Thymus (tissue), 11 donors: ENCODE data around the gene ACBD3. TPM values are rescaled to one million over a fixed set of nuclear protein-coding genes. Genes with fewer than 3 reads are reported as not detected.

ENCODE experiments used
- DNase-seq, 9 donors: peaks; one replicate each; pipeline ENCODE4 v3.0.0-alpha.2; 2013; ENCODE audit warnings: low spot score in 9 of 9, low read depth in 6 of 9, missing footprints in 1 of 9
- H3K27ac ChIP-seq, 2 donors: one replicate each; pipeline ENCODE4 v1.5.1; 2013; ENCODE audit warnings: control low read depth in 1 of 2, low read depth in 1 of 2, low read length in 1 of 2, mild to moderate bottlenecking in 1 of 2, moderate library complexity in 1 of 2
- H3K27me3 ChIP-seq, 2 donors: one replicate each; pipeline ENCODE4 v1.5.1; 2013; ENCODE audit warnings: low read length in 1 of 2; ENCODE audit not compliant: control insufficient read depth in 2 of 2, insufficient read depth in 1 of 2
- H3K36me3 ChIP-seq, 2 donors: one replicate each; pipeline ENCODE4 v1.5.1; 2013; ENCODE audit warnings: low read length in 1 of 2, mild to moderate bottlenecking in 1 of 2, moderate library complexity in 1 of 2; ENCODE audit not compliant: control insufficient read depth in 2 of 2, insufficient read depth in 2 of 2
- H3K4me1 ChIP-seq, 2 donors: one replicate each; pipeline ENCODE4 v1.5.1; 2013; ENCODE audit warnings: low read length in 2 of 2; ENCODE audit not compliant: control insufficient read depth in 2 of 2, insufficient read depth in 2 of 2
- H3K4me3 ChIP-seq, 2 donors: one replicate each; pipeline ENCODE4 v1.5.1; 2013; ENCODE audit warnings: low read length in 2 of 2, control low read depth in 1 of 2, mild to moderate bottlenecking in 1 of 2
- H3K9me3 ChIP-seq, 2 donors: one replicate each; pipeline ENCODE4 v1.5.1; 2013; ENCODE audit warnings: low read length in 1 of 2, mild to moderate bottlenecking in 1 of 2; ENCODE audit not compliant: control insufficient read depth in 2 of 2, insufficient read depth in 1 of 2
- WGBS: extraction: QIAGEN DNeasy Blood & Tissue Kit; methylation state at CpG from one replicate; pipeline ENCODE4 v1.1.7; 2013; 5-methylcytosine and 5-hydroxymethylcytosine counted together
- polyA plus RNA-seq: library from polyadenylated mRNA; stranded (reverse); fragments of 200-250 nt; gene quantifications from one replicate; pipeline ENCODE4 v1.2.3, GENCODE V29; 2013
- total RNA-seq: library from RNA; stranded (reverse); fragments of 120-200 nt; gene quantifications from one replicate; pipeline ENCODE4 v1.2.4, GENCODE V29; 2013
- donor health status: healthy.

Gene ACBD3
- total and polyA plus RNA-seq, 2 donors: 17.9 to 21.1 TPM

- Histone ChIP-seq H3K27me3 (no peaks in the 10 kb centered on the region), H3K4me1 (peaks cover 13% of the 10 kb centered on the region in 2 donors), H3K9me3 (no peaks in the 10 kb centered on the region), H3K36me3 (peaks cover 0 to 2% of the 10 kb centered on the region in 2 donors), H3K4me3 (peak overlapping the region; percentile 78 to 100), H3K27ac (no peak overlapping the region)
- peak in 1 of 9 donors; percentile 9 for DNase-seq
- WGBS: 64% methylated on average over 14 of the region's 14 CpGs
Observed at GRCh38 chr1:226185141-226186036, 1.2 kb downstream of the ACBD3 start.

DNA sequence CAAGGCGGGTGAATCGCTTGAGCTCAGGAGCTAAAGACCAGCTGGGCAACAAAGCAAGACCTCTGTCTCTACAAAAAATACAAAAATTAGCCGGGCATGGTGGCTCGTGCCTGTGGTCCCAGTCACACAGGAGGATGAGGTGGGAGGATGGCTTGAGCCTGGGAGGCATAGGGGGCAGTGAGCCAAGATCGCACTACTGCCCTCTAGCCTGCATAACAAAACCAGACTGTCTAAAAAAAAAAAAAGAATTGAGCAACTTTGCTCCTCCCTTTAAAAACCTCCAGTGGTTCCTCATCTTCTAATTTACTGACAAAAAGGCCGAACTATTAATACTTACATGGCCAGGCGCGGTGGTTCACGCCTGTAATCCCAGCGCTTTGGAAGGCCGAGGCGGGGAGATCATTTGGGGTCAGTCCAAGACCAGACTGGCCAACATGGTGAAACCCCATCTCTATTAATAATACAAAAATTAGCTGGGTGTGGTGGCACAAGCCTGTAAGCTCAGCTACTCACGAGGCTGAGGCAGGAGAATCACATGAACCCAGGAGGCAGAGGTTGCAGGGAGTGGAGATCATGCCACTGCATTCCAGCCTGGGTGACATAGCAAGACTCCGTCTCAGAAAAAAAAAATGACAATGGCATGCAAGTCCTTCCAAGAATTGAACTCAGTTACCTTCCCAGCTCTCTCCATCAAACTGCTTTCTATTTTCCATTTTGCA lies 4.4 kb downstream of the ACBD3 start:
- peaks cover 0 to 5% of the 10 kb centered on the region in 2 donors for H3K36me3 ChIP-seq
- 78% methylated on average over 14 of the region's 14 CpGs for WGBS
- no peak overlapping the region for H3K4me3 ChIP-seq
- H3K9me3 ChIP-seq: no peaks in the 10 kb centered on the region
- peaks cover 12 to 13% of the 10 kb centered on the region in 2 donors for H3K4me1 ChIP-seq
- no peak overlapping the region for H3K27ac ChIP-seq
- DNase-seq: no peak
- H3K27me3 ChIP-seq: no peaks in the 10 kb centered on the region

DNA sequence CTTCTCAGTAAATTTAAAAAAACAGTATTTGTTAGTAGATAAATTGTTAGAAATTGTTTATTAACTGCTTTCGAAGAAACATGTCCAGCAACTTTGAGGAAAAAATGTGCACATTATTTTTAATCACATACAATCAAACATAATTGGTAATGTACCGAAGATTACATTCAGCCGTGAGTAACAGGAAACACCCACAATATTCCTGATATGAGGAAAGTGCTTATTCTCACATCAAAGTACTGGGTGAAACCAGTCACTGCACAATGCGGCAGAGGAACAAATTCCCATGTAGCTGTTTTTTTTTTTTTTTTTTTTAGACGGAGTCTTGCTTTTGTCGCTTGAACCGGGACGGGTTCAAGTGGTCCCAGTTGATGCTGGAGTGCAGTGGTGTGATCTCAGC lies 9.7 kb downstream of the ACBD3 start:
- Histone ChIP-seq H3K4me3 (no peak overlapping the region), H3K9me3 (no peaks in the 10 kb centered on the region), H3K4me1 (no peaks in the 10 kb centered on the region), H3K36me3 (peaks cover 5% of the 10 kb centered on the region in 2 donors), H3K27me3 (no peaks in the 10 kb centered on the region), H3K27ac (no peak overlapping the region)
- no peak for DNase-seq
- WGBS: 96% methylated on average over 8 of the region's 8 CpGs

DNA sequence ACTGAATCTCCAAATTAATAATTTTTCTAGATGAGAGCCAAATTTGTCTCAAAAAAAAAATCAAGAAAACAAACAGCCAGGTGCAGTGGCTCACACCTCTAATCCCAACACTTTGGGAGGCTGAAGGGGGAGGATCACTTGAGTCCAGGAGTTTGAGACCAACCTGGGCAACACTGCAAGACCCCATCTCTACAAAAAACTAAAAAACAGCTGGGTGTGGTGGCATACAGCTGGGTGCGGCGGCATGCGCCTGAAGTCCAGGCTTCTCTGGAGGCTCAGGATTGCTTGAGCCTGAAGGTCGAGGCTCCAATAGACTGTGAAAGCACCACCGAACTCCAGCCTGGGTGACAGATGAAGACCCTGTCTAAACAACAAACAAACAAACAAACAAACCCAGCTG lies 14.0 kb downstream of the ACBD3 start:
- Histone ChIP-seq H3K4me1 (no peaks in the 10 kb centered on the region), H3K27me3 (no peaks in the 10 kb centered on the region), H3K27ac (no peak overlapping the region), H3K36me3 (peaks cover 0 to 5% of the 10 kb centered on the region in 2 donors), H3K4me3 (no peak overlapping the region), H3K9me3 (no peaks in the 10 kb centered on the region)
- DNase-seq: no peak
- WGBS: 98% methylated on average over 5 of the region's 5 CpGs

DNA sequence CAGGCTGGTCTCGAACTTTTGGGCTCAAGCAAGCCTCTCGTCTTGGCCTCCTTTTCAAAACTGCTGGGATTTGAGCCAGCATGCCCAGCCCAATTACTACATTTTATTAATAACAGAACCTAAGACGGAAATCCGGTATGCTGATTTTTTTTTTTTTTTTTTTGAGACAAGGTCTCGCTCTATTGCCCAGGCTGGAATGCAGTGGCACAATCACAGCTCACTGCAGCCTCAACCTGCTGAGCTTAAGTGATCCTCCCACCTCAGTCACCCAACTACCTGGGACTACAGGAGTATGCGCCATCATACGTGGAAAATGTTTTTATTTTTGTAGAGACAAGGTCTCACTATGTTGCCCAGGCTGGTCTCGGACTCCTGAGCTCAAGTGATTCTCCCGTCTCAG lies 20.2 kb downstream of the ACBD3 start:
- H3K4me1 ChIP-seq: no peaks in the 10 kb centered on the region
- no peaks in the 10 kb centered on the region for H3K9me3 ChIP-seq
- H3K27ac ChIP-seq: no peak overlapping the region
- 99% methylated on average over 9 of the region's 9 CpGs for WGBS
- H3K4me3 ChIP-seq: no peak overlapping the region
- H3K27me3 ChIP-seq: no peaks in the 10 kb centered on the region
- no peak for DNase-seq
- peaks cover 14 to 19% of the 10 kb centered on the region in 2 donors for H3K36me3 ChIP-seq

- no peaks in the 10 kb centered on the region for H3K4me1 ChIP-seq
- no peaks in the 10 kb centered on the region for H3K27me3 ChIP-seq
- H3K36me3 ChIP-seq: peaks cover 29 to 37% of the 10 kb centered on the region in 2 donors
- no peak for DNase-seq
- H3K27ac ChIP-seq: no peak overlapping the region
- no peaks in the 10 kb centered on the region for H3K9me3 ChIP-seq
- H3K4me3 ChIP-seq: no peak overlapping the region
- 94% methylated on average over 1 of the region's 1 CpG for WGBS
Observed at GRCh38 chr1:226164154-226164553, 22.4 kb downstream of the ACBD3 start.

GRCh38 chr1:226162898-226163297 lies 23.6 kb downstream of the ACBD3 start:
- peak in 2 of 9 donors; percentile 6 to 19 for DNase-seq
- H3K4me3 ChIP-seq: no peak overlapping the region
- peaks cover 37 to 48% of the 10 kb centered on the region in 2 donors for H3K36me3 ChIP-seq
- 88% methylated on average over 8 of the region's 8 CpGs for WGBS
- no peaks in the 10 kb centered on the region for H3K27me3 ChIP-seq
- H3K9me3 ChIP-seq: no peaks in the 10 kb centered on the region
- no peaks in the 10 kb centered on the region for H3K4me1 ChIP-seq
- H3K27ac ChIP-seq: no peak overlapping the region

DNA sequence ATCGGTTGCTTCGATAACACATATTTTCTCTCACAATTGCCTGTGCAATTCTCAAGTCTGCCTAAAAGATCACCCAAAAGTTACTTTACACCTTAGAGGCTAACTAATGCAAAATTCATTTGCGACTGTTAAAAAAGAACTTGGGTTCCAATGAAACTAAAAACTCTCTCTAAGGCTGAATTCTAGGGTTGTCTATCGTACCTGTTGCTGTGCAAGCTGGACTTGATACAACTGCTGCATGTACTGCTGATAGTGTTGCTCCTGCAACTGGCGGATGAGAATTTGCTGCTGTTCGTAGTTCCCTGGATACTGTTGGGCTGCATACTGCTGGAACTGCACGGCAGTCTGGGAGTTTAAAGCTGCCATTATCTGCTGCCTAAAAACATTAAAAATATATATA lies 27.6 kb downstream of the ACBD3 start:
- Histone ChIP-seq H3K27me3 (no peaks in the 10 kb centered on the region), H3K4me3 (no peak overlapping the region), H3K36me3 (peaks cover 38 to 56% of the 10 kb centered on the region in 2 donors), H3K27ac (no peak overlapping the region), H3K4me1 (no peaks in the 10 kb centered on the region), H3K9me3 (no peaks in the 10 kb centered on the region)
- 99% methylated on average over 7 of the region's 7 CpGs for WGBS
- DNase-seq: no peak

DNA sequence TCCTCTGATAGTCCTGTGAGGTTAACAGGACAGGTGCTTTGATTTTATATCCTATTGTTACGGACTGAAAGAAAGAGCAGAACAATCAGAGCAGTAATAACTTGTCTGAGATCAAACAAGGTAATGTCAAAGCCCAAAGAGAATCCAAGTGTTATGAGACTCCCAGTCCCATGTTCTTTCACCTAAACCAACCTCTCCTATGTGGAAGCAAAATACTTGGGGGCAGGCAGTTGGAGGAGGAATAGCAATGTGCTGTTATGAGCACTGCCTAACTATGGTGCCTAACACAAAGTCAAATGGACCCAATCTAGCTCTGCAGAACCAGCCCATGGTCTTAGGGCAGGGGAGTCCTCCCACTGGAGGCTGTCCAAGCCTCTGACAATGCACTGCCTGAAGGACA lies 28.1 kb downstream of the ACBD3 start:
- H3K27ac ChIP-seq: no peak overlapping the region
- H3K36me3 ChIP-seq: peaks cover 43 to 61% of the 10 kb centered on the region in 2 donors

More for the DNA sequence above, 28.1 kb downstream of the ACBD3 start:
- Histone ChIP-seq H3K27me3 (no peaks in the 10 kb centered on the region), H3K4me3 (no peak overlapping the region), H3K9me3 (no peaks in the 10 kb centered on the region), H3K4me1 (no peaks in the 10 kb centered on the region)
- WGBS: 93% methylated on average over 1 of the region's 1 CpG
- DNase-seq: no peak
